Daoy (cell line): ENCODE measurements around the gene PDXDC1. TPM values are rescaled to one million over a fixed set of nuclear protein-coding genes. Genes with fewer than 3 reads are reported as not detected.
"Not testable (repeated sequence)": the region's sequence is repeated elsewhere in the genome, so short reads cannot be mapped to it uniquely, and the experiment has no call there.

Source experiments
- DNase-seq: peaks from one replicate; pipeline ENCODE4 v3.0.0-alpha.2; 2015; ENCODE audit warnings: low read depth
- total RNA-seq: library from RNA; depleted of rRNA; stranded (reverse); fragments of >200 nt; shearing (Covaris generic); gene quantifications from 2 replicates; pipeline ENCODE4 v1.2.3, GENCODE V29; 2014

Gene PDXDC1
- total RNA-seq, 1 experiment from 2014 or later = 69.4 TPM

- DNase-seq = not testable (repeated sequence)
These were observed 158.0 kb downstream of the PDXDC1 start for GRCh38 chr16:15132719-15133428.

- DNase-seq = not testable (repeated sequence)
These were observed 158.7 kb downstream of the PDXDC1 start for GRCh38 chr16:15133554-15133953.

- DNase-seq = not testable (repeated sequence)
These were observed 160.1 kb downstream of the PDXDC1 start for GRCh38 chr16:15134752-15135482.

- not testable (repeated sequence) for DNase-seq
These were observed 160.9 kb downstream of the PDXDC1 start for GRCh38 chr16:15135483-15136360.

GRCh38 chr16:15137514-15137913 lies 162.7 kb downstream of the PDXDC1 start:
- DNase-seq = not testable (repeated sequence)

- not testable (repeated sequence) for DNase-seq
These were observed 165.9 kb downstream of the PDXDC1 start for GRCh38 chr16:15140444-15141365.

GRCh38 chr16:15141586-15141985 lies 166.8 kb downstream of the PDXDC1 start:
- DNase-seq = no peak

GRCh38 chr16:15142107-15142890 lies 167.5 kb downstream of the PDXDC1 start:
- DNase-seq = not testable (repeated sequence)

GRCh38 chr16:15142891-15143600 lies 168.2 kb downstream of the PDXDC1 start:
- DNase-seq = not testable (repeated sequence)

- peak; percentile 17 for DNase-seq
These were observed 168.8 kb downstream of the PDXDC1 start for GRCh38 chr16:15143601-15144091.

GRCh38 chr16:15144092-15144631 lies 169.3 kb downstream of the PDXDC1 start:
- DNase-seq = peak; percentile 71

- DNase-seq = not testable (repeated sequence)
These were observed 170.1 kb downstream of the PDXDC1 start for GRCh38 chr16:15144781-15145417.

- peak; percentile 19 for DNase-seq
These were observed 170.8 kb downstream of the PDXDC1 start for GRCh38 chr16:15145418-15146263.

GRCh38 chr16:15146264-15146662 lies 171.4 kb downstream of the PDXDC1 start:
- not testable (repeated sequence) for DNase-seq

- DNase-seq = not testable (repeated sequence)
These were observed 174.0 kb downstream of the PDXDC1 start for GRCh38 chr16:15148831-15149230.

GRCh38 chr16:15149260-15149659 lies 174.4 kb downstream of the PDXDC1 start:
- not testable (repeated sequence) for DNase-seq

- DNase-seq = not testable (repeated sequence)
These were observed 179.2 kb downstream of the PDXDC1 start for GRCh38 chr16:15154005-15154404.
